ENCODE measurements around the gene ARHGAP22. TPM values are rescaled to one million over a fixed set of nuclear protein-coding genes. Genes with fewer than 3 reads are reported as not detected.

ARHGAP22 gene
- total and polyA plus RNA-seq, 2 of the 4 experiments (the other 2 are of a cell fraction), result 28.3 to 30.2 TPM

- H3K14ac ChIP-seq (replicated peaks; ENCODE audit: low read depth, low read length), result no peak overlapping the region
- H3K23ac ChIP-seq (ENCODE audit: low read depth, low read length), result no peak overlapping the region
- no peak overlapping the region for H2BK20ac ChIP-seq (ENCODE audit: low read depth, low read length)
- no peak for DNase-seq
- H3K56ac ChIP-seq (ENCODE audit: extremely low read depth, insufficient read depth, low read length), result no peak overlapping the region
- no peak overlapping the region for H3K9ac ChIP-seq (ENCODE audit: low read depth, low read length)
- ATAC-seq (ENCODE audit: low read depth), result no peak
- in situ Hi-C loops (cut with MboI; ENCODE audit: low sequenced_read_pairs) (no loop called here), intact Hi-C loops (cut with micrococcal nuclease) (no loop called here), dilution Hi-C loops (cut with HindIII; ENCODE audit: low sequenced_read_pairs, unreplicated experiment) (no loop called here)
- CTCF ChIA-PET, result no interaction called here
- no peak overlapping the region for H3K18ac ChIP-seq (ENCODE audit: low read depth, low read length)
- H3K4me1 ChIP-seq (ENCODE audit: control insufficient read depth, insufficient read depth, low read length), result no peaks in the 10 kb centered on the region
- H2BK5ac ChIP-seq (ENCODE audit: low read depth, low read length, poor library complexity, severe bottlenecking), result no peak overlapping the region
- peaks cover 15% of the 10 kb centered on the region; the same call in 1 of the 2 replicates for H4K20me1 ChIP-seq (ENCODE audit: insufficient read depth, low read length)
- peaks cover 24 to 76% of the 10 kb centered on the region in 2 experiments; a peak in 3 of 4 replicates for H3K79me1 ChIP-seq (ENCODE audit: low read depth in 1 of 2, low read length in 2 of 2)
- H4K5ac ChIP-seq (ENCODE audit: low read depth, low read length), result no peak overlapping the region
- no peak overlapping the region for H3K4ac ChIP-seq (ENCODE audit: low read depth, low read length)
- H4K8ac ChIP-seq (ENCODE audit: low read depth in 2 of 2, low read length in 2 of 2), result no peak overlapping the region
- H3K4me2 ChIP-seq (ENCODE audit: low read depth, low read length), result no peak overlapping the region
- H2AFZ ChIP-seq (replicated peaks; ENCODE audit: low read length, poor library complexity), result no peak overlapping the region
- H3K4me3 ChIP-seq (ENCODE audit: insufficient read depth, low read depth, low read length), result no peak overlapping the region
- H3K36me3 ChIP-seq (ENCODE audit: control insufficient read depth, insufficient read depth, low read length), result peaks cover 5% of the 10 kb centered on the region
- H3K27ac ChIP-seq (ENCODE audit: insufficient read depth, low read length), result no peak overlapping the region
- no peak overlapping the region for H2BK15ac ChIP-seq (ENCODE audit: low read depth, low read length)
- H2AK9ac ChIP-seq (replicated peaks; ENCODE audit: low read depth, low read length, poor library complexity), result no peak overlapping the region
- H3K9me1 ChIP-seq (ENCODE audit: insufficient read depth, low read length), result peaks cover 15% of the 10 kb centered on the region; the same call in 1 of the 2 replicates
- no CpG with 5 or more reads among the region's 4 CpGs for WGBS, 2 experiments (ENCODE audit: extremely low coverage in 2 of 2, insufficient read length in 1 of 2)
- no peaks in the 10 kb centered on the region for H3K27me3 ChIP-seq (ENCODE audit: control insufficient read depth, insufficient read depth, low read length)
- TF ChIP-seq ELK1 (IDR thresholded peaks at IDR 0.05; ENCODE audit: borderline replicate concordance, low read depth, low read length), result no peak
- POLR2A ChIA-PET (ENCODE audit: unreplicated experiment), result no interaction called here
- no peaks in the 10 kb centered on the region for H3K9me3 ChIP-seq (ENCODE audit: control insufficient read depth, insufficient read depth, low read length)
- H2AK5ac ChIP-seq (ENCODE audit: low read depth, low read length), result no peak overlapping the region
- H4K91ac ChIP-seq (ENCODE audit: insufficient read depth, low read depth, low read length), result no peak overlapping the region
- no peak overlapping the region for H2BK120ac ChIP-seq (ENCODE audit: low read depth, low read length)
- BruUV-seq (replicated peaks), result no TSS peak
Measured at GRCh38 chr10:48477616-48478015, 127.3 kb downstream of the ARHGAP22 start.

Data from IMR-90 (cell line).